GM18873 (cell line): ENCODE data around the gene C17orf107.
"Not testable (repeated sequence)": the region's sequence is repeated elsewhere in the genome, so short reads cannot be mapped to it uniquely, and the experiment has no call there.

Experiments used
- ATAC-seq: cut with Tn5 transposase; IDR thresholded peaks from one replicate; pipeline ENCODE4 v1.9.1; 2021; ENCODE audit warnings: mild to moderate bottlenecking, moderate library complexity, moderate number of reproducible peaks; ENCODE audit not compliant: unreplicated experiment, low FRiP score

C17orf107 gene

DNA sequence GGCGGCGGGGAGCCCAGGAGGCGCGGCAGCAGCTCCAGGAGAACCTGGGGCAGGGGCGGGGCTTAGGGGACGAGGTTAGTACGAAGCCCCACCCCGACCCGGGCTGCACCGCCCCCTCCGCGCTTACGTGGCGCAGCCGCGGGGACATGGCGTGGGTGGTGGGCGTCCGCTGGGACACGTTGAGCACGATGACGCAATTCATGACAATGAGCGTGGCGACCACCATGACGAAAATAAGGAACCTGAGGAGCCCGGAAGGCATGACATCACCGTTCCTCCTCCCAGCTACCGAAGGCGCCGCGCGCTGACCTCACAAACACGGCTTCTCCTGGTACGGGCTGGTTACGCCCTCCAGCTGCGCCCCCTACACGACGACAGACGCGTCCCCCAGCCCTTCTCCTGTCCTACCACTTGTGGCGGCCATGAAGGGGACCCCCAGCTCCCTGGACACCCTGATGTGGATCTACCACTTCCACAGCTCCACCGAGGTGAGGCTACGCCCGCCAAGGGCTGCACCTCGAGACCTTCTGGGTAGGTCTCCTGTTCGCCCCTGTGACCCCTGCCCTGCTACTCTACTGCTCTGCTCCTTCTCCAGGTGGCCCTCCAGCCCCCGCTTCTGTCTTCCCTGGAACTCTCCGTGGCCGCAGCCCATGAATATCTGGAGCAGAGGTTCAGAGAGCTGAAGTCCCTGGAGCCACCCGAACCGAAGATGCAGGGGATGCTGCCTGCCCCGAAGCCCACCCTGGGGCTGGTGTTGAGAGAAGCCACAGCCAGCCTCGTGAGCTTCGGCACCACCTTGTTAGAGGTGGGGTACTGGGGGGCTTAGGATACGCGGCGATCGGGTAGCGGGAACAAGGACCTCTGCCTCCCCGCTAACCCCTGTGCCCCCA lies at the start of gene C17orf107:
C17orf107 (plus strand) TSS at position 196 of the 890 bp plus-strand sequence; CDS start at position 423, 227 bp downstream.
- ATAC-seq, result no peak

DNA sequence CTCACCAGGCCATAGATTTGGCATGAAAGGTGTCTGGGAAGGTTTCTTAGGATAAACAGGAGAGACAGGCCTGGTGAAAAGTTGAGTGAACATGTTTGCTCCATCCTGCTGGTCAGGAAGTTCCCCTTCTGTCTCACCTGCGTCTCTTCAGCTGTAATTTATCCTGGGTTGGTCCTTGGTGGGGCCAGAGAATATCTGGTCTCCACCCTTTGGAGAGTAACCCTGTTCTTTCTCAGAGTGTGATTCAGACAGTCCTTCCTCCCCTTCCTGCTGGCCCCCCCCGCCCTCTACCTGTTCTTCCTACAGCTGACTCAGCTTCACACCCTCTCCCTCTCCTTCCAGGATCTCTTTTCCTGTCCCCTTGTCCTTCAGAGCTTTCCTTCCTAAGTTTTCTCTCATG lies 49.1 kb upstream of the C17orf107 start:
- no peak for ATAC-seq

DNA sequence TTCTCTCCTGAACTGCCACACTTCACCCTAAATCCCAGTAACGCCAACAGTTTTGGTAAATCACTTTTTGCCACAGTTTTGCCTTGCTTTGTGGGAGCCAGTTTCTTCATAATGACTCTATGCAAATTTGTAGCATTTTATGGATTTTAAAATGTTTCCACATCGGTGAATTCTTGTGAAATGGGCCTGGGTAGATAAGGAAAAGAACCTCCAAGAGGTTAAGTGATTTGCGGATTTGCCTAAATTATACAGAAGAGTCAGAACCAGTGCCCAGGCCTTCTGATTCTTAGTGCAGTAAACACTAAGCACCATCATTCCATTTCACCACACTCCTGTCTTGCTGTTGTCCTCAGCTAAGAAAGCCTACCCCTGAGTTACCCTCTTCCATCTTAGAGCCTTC lies 48.3 kb upstream of the C17orf107 start:
- no peak for ATAC-seq

DNA sequence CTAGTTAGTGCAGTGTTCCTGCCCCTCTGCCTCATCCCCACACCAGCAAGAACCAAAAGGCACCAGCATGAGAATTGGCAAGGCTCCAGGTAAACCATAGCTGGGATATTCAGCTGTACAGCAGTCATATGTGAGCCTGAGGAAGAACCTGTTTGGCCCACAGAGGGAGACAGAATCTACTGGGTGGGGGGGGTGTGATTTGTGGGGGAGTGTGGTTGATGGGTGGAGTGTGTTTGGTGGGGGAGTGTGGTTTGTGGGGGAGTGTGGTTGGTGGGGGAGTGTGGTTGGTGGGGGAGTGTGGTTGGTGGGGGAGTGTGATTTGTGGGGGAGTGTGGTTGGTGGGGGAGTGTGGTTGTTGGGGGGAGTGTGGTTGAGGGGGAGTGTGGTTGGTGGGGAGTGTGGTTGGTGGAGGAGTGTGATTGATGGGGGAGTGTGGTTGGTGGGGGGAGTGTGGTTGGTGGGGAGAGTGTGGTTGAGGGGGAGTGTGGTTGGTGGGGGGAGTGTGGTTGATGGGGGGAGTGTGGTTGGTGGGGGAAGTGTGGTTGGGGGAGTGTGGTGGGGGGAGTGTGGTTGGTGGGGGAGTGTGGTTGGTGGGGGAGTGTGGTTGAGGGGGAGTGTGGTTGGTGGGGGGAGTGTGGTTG lies 46.6 kb upstream of the C17orf107 start:
- no peak for ATAC-seq

DNA sequence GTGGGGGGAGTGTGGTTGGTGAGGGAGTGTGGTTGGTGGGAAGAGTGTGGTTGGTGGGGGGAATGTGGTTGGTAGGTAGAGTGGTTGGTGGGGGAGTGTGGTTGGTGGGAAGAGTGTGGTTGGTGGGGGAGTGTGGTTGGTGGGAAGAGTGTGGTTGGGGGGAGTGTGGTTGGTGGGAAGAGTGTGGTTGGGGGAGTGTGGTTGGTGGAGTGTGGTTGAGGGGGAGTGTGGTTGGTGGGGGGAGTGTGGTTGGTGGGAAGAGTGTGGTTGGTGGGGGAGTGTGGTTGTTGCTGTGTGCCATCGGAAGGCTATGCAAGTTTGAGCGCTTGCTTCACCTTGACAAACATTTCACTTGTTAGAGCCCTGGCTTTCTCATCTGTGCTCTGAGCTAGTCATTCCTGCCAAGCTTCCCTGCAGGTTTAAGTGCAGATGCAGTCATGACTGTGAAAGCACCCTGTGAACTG lies 46.1 kb upstream of the C17orf107 start:
- no peak for ATAC-seq

DNA sequence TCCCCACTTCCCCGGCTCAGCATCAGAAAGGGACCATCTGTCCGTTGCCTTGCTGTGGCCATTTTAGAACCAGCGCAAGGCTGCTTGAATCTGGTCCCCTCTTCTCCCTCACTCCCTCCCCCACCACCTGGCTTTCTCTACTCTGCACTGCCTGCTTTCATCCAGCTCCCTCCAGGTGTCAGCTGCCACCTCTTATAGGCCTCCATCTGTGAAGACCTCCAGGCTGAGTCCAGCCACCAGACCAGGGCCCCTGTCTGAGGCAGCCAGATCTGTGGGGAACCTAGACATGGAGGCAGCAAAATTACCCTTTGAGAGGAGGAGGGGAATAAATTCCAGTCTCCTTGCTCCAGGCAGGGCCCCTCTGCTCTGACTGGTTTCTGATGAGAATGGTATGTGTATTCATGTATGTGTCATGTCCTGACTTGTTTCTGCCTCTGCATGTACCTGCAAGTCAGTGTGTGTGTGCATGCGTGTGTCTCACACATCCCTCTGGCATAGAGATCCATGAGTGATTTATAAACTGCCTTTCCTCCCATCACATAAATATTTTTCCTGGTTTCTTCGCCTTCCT lies 45.1 kb upstream of the C17orf107 start:
- ATAC-seq, result no peak

DNA sequence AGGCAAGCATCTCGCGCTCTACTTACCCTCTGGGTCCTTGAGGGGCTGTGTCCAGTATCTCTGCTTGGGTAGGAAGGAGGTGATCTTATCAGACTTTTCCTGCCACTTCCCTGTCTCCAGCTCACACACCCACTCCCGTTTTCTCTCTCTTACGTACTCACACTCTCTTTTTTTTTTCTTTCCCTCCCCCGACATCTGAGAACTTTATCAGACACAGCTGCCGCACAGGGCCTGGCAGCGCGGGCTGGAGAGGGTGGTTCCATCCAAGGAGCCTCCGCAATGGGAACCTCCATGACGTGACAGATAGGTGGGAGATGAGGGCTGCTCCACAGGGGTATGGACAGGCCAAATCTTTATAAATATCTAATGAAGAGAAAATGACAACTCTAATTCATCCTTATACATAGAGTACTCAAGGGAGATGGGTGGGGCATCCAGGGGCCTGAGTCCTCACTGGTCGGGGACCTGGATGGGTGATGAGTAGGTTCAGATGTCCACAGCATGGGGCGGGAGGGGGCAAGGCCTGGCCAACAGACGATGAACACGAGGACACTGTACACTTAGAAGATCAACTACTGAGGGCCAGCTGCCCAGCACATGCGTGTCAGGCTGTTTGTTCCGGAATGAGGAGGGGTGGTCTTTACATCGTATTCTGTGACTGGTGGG lies 42.9 kb upstream of the C17orf107 start:
- no peak for ATAC-seq

DNA sequence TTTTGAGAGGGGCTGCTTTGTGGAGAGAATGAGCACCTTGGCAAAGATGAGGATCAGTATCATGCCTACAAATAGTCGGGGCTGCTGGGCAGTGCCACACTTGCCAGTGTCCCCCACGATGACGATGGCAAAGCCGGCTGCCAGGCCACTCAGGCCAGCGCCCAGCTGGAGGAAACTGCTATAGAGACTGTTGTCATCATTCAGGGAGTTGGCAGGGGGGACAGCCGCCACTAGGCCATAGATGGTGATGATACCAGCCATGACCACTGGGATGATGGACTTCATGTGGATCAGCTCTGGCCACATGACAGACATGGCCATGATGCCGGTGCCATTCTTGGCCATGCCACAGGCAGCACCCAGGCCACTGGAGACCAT lies 42.4 kb upstream of the C17orf107 start:
- ATAC-seq, result no peak

DNA sequence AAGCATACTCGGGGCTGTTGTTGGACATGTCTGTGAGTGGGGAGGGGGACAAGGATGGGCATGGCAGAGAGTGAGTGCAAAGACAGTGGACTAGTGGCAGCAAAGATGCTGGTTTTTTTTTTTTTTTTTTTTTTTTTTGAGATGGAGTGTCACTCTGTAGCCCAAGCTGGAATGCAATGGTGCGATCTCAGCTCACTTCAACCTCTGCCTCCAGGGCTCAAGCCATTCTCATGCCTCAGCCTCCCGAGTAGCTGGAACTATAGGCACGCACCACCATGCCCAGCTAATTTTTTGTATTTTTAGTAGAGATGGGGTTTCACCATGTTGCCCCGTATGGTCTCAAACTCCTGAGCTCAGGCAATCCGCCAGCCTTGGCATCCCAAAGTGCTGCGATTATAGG lies 42.0 kb upstream of the C17orf107 start:
- ATAC-seq, result not testable (repeated sequence)

DNA sequence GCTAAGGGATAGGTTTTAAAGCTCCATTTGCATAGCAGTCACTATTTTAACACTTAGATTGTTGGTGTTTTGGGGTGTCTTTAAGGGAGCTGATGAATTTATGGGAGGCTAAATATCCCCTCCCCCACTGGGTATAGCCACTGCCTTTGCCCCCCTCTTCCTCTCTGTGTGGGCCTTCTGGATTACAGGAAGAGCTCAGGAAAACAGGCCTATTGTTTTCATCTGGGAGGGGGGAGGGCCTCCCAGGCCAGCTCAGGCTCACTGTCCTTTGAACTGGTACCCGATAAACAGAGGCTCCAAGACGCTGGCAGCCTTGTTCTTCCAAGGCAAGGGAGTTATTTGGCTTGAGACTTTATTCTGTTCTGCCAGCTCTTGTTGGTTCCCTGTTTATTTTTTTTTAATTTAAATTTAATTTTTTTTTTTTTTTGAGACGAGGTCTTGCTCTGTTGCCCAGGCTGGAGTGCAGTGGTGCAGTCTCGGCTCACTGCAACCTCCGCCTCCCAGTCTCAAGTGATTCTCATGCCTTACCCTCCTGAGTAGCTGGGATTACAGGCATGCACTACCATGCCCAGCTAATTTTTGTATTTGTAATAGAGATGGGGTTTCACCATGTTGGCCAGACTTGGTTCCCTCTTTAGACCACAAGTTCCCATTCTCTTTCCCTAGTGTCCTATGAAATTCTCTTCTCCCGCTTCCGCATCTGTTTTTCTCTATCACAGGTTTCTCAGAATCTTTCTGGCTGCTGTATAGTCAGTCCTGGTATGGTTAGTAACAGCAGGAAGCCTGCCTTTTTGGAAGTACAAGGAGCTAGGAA lies 41.1 kb upstream of the C17orf107 start:
- ATAC-seq, result no peak

DNA sequence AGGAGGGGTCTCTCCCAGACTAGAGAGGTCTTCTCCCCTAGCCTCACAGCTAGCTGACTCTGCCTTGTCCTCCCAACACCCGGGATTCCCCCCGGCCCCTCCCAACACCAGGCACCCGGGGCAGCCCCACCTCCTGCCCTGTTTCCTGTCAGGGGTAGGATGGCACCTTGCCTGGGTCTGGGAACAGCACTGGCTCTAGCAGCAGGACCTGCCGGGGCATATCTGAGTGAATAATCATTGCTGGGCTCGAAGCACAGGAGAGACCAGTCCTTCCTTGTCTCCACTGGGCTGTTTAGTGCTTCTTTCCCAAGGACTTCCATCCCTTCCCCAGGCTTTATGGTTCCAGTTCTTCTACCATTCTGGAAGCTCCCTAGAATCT lies 40.5 kb upstream of the C17orf107 start:
- ATAC-seq, result no peak

DNA sequence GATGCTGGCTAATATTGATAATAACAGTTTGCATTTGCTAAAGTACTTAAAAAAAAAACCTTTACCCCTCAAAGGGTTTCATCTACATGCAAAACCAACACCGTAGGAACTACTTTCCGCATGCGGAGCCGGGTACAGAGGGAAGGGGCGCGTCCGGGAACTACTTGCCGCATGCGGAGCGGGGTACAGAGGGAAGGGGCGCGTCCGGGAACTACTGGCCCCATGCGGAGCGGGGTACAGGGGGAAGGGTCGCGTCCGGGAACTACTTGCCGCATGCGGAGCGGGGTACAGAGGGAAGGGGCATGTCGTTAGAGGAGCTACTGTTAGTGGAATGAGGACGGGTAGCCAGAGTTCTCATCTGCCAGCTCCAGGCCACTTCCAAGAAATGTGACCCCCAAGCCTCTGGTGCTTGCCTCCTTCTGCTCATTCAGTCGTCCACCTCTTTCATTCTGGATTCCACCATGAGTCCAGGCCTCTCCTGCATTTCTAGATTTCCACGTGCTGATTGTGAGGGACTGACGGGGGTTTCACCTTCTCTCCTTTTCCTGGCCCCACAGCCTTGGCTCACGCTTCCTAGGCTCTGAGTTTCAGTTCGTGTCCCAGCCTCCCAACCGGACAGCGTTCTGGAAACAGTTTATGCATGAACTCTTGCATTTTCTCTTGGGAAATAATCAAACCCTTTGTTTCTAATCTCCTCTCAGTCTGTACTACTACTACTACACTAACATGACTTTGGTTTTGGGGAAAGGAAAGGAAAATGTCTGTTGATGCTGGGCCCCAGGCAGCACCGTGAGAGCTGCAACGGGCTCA lies 39.3 kb upstream of the C17orf107 start:
- no peak for ATAC-seq

DNA sequence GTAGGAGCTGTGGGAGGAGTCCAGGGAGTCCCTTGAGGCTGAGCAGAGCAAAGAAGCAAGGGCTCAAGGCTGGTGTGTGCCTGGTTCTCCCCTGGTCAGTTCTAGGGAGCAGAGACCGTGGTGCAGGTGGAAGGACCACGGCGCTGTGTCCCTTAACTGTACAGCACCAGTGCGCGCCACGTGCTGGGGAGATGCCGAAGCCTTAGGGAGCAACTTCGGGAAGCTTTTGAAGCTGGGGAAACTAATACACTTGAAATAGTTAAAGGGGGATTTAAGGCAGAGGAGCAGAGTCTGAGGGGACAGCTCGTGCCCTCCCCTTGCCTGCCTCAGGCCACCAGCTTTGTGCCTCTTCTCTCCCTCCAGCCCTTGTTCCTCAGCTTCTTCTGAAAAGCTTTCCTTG lies 38.7 kb upstream of the C17orf107 start:
- no peak for ATAC-seq

DNA sequence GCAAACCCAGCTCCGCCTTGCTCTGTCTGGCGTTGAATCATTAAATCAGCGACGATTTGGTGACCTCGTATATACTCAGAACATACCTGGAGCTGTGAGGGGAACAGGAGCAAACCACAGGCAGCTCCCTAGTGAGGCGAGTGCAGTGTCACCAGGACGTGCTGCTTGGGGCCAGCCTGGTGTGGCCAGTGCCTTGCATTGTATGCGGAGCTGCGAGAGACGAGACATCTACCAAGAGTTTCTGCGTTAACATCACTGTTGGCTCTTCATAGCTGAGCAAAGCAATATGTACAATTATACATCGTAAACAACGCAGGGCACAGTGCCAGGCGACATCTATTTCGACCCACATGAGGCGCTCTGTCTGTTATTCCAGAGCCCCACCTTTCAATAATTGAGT lies 38.3 kb upstream of the C17orf107 start:
- ATAC-seq, result no peak

DNA sequence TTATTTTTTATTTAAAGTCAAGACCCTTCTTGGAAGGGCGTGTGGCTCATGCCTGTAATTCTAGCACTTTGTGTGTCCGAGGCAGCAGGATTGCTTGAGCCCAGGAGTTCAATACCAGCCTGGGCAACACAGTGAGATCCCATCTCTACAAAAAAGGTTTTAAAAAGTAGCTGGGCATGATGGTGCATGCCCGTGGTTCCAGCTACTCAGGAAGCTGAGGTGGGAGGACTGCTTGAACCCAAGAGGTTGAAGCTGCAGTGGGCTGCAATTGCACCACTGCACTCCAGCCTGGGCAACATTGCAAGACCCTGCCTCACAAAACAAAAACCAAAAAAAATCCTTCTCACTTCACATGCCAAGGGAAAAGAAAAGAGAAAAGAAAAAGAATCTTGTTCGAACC lies 36.6 kb upstream of the C17orf107 start:
- ATAC-seq, result no peak

DNA sequence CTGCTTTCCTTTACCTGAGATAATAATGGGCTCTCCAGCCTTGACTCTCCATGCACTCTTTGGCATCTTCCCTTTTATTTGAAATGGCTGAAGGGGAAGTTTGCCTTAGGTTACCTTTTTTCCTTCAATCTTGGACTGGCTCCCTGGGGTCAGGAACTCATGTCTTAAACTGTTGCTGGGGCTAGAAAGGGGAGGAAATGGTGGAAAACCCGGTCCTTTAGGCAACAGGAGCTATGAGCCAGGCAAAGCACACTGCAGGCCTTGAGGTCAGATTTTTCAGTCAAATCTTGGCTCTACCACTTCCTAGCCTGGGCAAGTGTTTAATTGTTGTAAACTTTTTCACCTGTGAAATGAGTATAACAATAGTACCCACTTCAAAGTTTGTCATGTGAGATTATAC lies 36.0 kb upstream of the C17orf107 start:
- no peak for ATAC-seq

DNA sequence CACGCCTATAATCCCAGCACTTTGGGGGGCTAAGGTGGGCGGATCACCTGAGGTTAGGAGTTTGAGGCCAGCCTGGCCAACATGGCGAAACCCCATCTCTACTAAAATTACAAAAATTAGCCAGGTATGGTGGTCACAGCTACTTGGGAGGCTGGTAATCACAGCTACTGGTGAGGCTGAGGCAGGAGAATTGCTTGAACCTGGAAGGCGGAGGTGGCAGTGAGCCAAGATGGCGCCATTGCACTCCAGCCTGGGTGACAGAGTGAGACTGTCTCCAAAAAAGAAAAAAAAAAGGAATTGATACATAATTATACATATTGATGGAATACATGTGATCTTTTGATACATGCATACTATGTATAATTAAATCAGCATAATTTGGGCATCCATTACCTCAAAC lies 31.8 kb upstream of the C17orf107 start:
- ATAC-seq, result not testable (repeated sequence)

DNA sequence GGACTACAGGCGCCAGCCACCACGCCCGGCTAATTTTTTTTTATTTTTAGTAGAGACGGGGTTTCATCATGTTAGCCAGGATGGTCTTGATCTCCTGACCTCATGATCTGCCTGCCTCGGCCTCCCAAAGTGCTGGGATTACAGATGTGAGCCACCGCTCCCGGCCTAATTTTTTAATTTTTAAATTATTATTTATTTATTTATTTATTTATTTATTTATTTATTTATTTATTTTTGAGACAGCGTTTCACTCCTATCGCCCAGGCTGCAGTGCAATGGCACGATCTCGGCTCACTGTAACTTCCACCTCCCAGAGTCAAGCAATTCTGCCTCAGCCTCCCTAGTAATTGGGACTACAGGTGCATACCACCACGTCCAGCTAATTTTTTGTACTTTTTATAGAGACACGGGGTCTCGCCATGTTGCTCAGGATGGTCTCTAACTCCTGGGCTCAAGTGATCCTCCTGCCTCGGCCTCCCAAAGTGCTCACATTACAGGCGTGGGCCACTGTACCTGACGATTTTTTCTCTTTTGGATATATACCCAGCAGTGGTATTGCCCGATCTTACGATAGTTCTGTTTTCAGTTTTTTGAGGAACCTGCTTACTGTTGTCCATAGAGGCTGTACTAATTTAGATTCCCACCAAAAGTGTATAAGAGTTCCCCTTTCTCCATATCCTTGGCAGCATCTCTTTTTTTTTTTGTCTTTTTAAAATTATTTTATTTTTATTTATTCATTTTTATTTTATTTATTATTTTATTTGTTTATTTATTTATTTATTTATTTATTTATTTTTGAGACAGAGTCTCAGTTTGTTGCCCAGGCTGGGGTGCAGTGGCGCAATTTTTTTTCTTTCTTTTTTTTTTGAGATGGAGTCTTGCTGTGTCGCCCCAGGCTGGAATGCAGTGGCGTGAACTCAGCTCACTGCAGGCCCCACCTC lies 30.0 kb upstream of the C17orf107 start:
- ATAC-seq, result not testable (repeated sequence)
